AG09309 (cell line): ENCODE measurements around the gene HAVCR2.

Experiments
- DNase-seq: peaks from one replicate; pipeline ENCODE4 v3.0.0-alpha.2; 2010; ENCODE audit warnings: low read depth
- H3K4me3 ChIP-seq: 2 replicates; pipeline ENCODE4 v1.5.1; 2011; ENCODE audit warnings: mild to moderate bottlenecking, low read depth, low read length, moderate library complexity; ENCODE audit not compliant: control insufficient read depth
- CTCF ChIP-seq: IDR thresholded peaks from 2 replicates; pipeline ENCODE4 v1.5.1; 2011; ENCODE audit warnings: mild to moderate bottlenecking, low read depth, low read length, inconsistent platforms; ENCODE audit not compliant: insufficient read depth, control insufficient read depth; ENCODE audit errors: missing control alignments

The HAVCR2 gene

GRCh38 chr5:157116483-157116954 lies 7.7 kb upstream of the HAVCR2 start:
- no peak overlapping the region for H3K4me3 ChIP-seq
- TF ChIP-seq CTCF, result no peak
- DNase-seq, result no peak

- H3K4me3 ChIP-seq, result no peak overlapping the region
- no peak for DNase-seq
- TF ChIP-seq CTCF, result no peak
Observed at GRCh38 chr5:157115502-157115901, 6.7 kb upstream of the HAVCR2 start.

GRCh38 chr5:157115012-157115411 lies 6.2 kb upstream of the HAVCR2 start:
- no peak for TF ChIP-seq CTCF
- no peak overlapping the region for H3K4me3 ChIP-seq
- no peak for DNase-seq

GRCh38 chr5:157113002-157113401 lies 4.2 kb upstream of the HAVCR2 start:
- TF ChIP-seq CTCF, result no peak
- DNase-seq, result no peak

GRCh38 chr5:157109744-157110143 lies 900 bp upstream of the HAVCR2 start:
- no peak overlapping the region for H3K4me3 ChIP-seq
- no peak for DNase-seq
- no peak for TF ChIP-seq CTCF

More at GRCh38 chr5:157113002-157113401, 4.2 kb upstream of the HAVCR2 start:
- H3K4me3 ChIP-seq, result no peak overlapping the region

GRCh38 chr5:157107508-157107907 lies 1.3 kb downstream of the HAVCR2 start:
- DNase-seq, result no peak
- H3K4me3 ChIP-seq, result no peak overlapping the region
- no peak for TF ChIP-seq CTCF
